HEK293 (cell line): ENCODE results near the gene MAP3K9.

Source experiments
- CTCF ChIA-PET: fragments of 350-600 bp; formaldehyde crosslinking; extraction: SDS; loops from one replicate; lab custom pipeline; 2021; ENCODE audit warnings: antibody characterized with exemption; lab: Yijun Ruan, JAX
- POLR2A ChIA-PET: fragments of 300-600 bp; formaldehyde crosslinking; extraction: SDS; loops from one replicate; lab custom pipeline; 2020; ENCODE audit warnings: antibody characterized with exemption, inconsistent platforms; lab: Yijun Ruan, JAX
- H3K27ac ChIP-seq: fragments of 200-500 bp; sonication (Bioruptor generic); 2 replicates; pipeline ENCODE4 v1.5.1; 2014; ENCODE audit warnings: low read depth, low read length, control low read depth, inconsistent platforms; ENCODE audit errors: extremely low read depth
- H3K36me3 ChIP-seq, 2 experiments: fragments of 200-500 bp in 1 of 2; sonication (Bioruptor generic) in 1 of 2; 1 replicate in 1 of 2; 2 replicates in 1 of 2; pipeline ENCODE4 v1.5.1; 2014 to 2017; ENCODE audit warnings: inconsistent platforms in 2 of 2, low read length in 2 of 2; ENCODE audit not compliant: control insufficient read depth in 2 of 2, insufficient read depth in 1 of 2
- H3K4me1 ChIP-seq: fragments of 200-500 bp; sonication (Bioruptor generic); 2 replicates; pipeline ENCODE4 v1.5.1; 2014; ENCODE audit warnings: mild to moderate bottlenecking, low read length, inconsistent platforms; ENCODE audit not compliant: control insufficient read depth, insufficient read depth
- H3K4me3 ChIP-seq: 2 replicates; pipeline ENCODE4 v1.5.1; 2011; ENCODE audit warnings: low read depth, mild to moderate bottlenecking, control low read depth, low read length, moderate library complexity
- H3K9me3 ChIP-seq: fragments of 200-500 bp; sonication (Bioruptor generic); 2 replicates; pipeline ENCODE4 v1.5.1; 2014; ENCODE audit warnings: low read depth, low read length, inconsistent platforms; ENCODE audit not compliant: control insufficient read depth, insufficient read depth
- FEZF1 ChIP-seq: fragments of 450-650 bp; formaldehyde crosslinking; IDR thresholded peaks from 2 replicates; pipeline ENCODE4 v1.5.1; 2016; ENCODE audit warnings: missing biosample characterization, missing genetic modification characterization
- HOXC10 ChIP-seq: sonication (generic); formaldehyde crosslinking; IDR thresholded peaks from 2 replicates; pipeline ENCODE4 v1.8.1; 2023; ENCODE audit warnings: mild to moderate bottlenecking, missing genetic modification reagents
- KLF9 ChIP-seq: fragments of 450-650 bp; formaldehyde crosslinking; IDR thresholded peaks from 2 replicates; pipeline ENCODE4 v1.5.1; 2016; ENCODE audit warnings: missing biosample characterization, missing genetic modification characterization, low read depth
- SALL2 ChIP-seq: fragments of 450-650 bp; formaldehyde crosslinking; IDR thresholded peaks from 2 replicates; pipeline ENCODE4 v1.5.0; 2017; ENCODE audit warnings: missing biosample characterization, mild to moderate bottlenecking, missing genetic modification characterization, borderline replicate concordance
- SP7 ChIP-seq: fragments of 450-650 bp; formaldehyde crosslinking; IDR thresholded peaks from 2 replicates; pipeline ENCODE4 v1.5.1; 2016; ENCODE audit warnings: missing biosample characterization, missing genetic modification characterization
- YY1 ChIP-seq: fragments of 450-650 bp; formaldehyde crosslinking; IDR thresholded peaks from 2 replicates; pipeline ENCODE4 v1.5.1; 2018; ENCODE audit warnings: missing biosample characterization, missing genetic modification characterization
- ZNF121 ChIP-seq: fragments of 450-650 bp; formaldehyde crosslinking; IDR thresholded peaks from 2 replicates; pipeline ENCODE4 v1.5.1; 2016; ENCODE audit warnings: missing biosample characterization, missing genetic modification characterization
- ZNF146 ChIP-seq: fragments of 450-650 bp; formaldehyde crosslinking; IDR thresholded peaks from 2 replicates; pipeline ENCODE4 v1.5.1; 2016; ENCODE audit warnings: missing biosample characterization, missing genetic modification characterization
- ZNF157 ChIP-seq: fragments of 450-650 bp; formaldehyde crosslinking; IDR thresholded peaks from 2 replicates; pipeline ENCODE4 v1.5.1; 2016; ENCODE audit warnings: missing biosample characterization, missing genetic modification characterization
- ZNF16 ChIP-seq: fragments of 450-650 bp; formaldehyde crosslinking; IDR thresholded peaks from 2 replicates; pipeline ENCODE4 v1.5.1; 2016; ENCODE audit warnings: low read depth, missing biosample characterization, missing genetic modification characterization
- ZNF184 ChIP-seq: fragments of 450-650 bp; IDR thresholded peaks from 2 replicates; pipeline ENCODE4 v1.5.1; 2018; ENCODE audit warnings: missing biosample characterization, mild to moderate bottlenecking, missing genetic modification characterization
- ZNF2 ChIP-seq: fragments of 450-650 bp; formaldehyde crosslinking; IDR thresholded peaks from 2 replicates; pipeline ENCODE4 v1.5.1; 2016; ENCODE audit warnings: missing biosample characterization, missing genetic modification characterization
- ZNF223 ChIP-seq: fragments of 450-650 bp; formaldehyde crosslinking; IDR thresholded peaks from 2 replicates; pipeline ENCODE4 v1.5.1; 2016; ENCODE audit warnings: missing biosample characterization, missing genetic modification characterization
- ZNF302 ChIP-seq: fragments of 450-650 bp; formaldehyde crosslinking; IDR thresholded peaks from 2 replicates; pipeline ENCODE4 v1.5.1; 2016; ENCODE audit warnings: missing biosample characterization, missing genetic modification characterization, low read depth
- ZNF354C ChIP-seq: fragments of 450-650 bp; formaldehyde crosslinking; IDR thresholded peaks from 2 replicates; pipeline ENCODE4 v1.5.1; 2016; ENCODE audit warnings: missing biosample characterization, missing genetic modification characterization, low read depth, borderline replicate concordance
- ZNF529 ChIP-seq: fragments of 450-650 bp; formaldehyde crosslinking; IDR thresholded peaks from 2 replicates; pipeline ENCODE4 v1.5.1; 2017; ENCODE audit warnings: missing genetic modification characterization, missing biosample characterization; ENCODE audit not compliant: insufficient replicate concordance
- ZNF560 ChIP-seq: fragments of 450-650 bp; formaldehyde crosslinking; IDR thresholded peaks from 2 replicates; pipeline ENCODE4 v1.5.1; 2017; ENCODE audit warnings: missing biosample characterization, missing genetic modification characterization, borderline replicate concordance
- ZNF561 ChIP-seq: fragments of 450-650 bp; IDR thresholded peaks from 2 replicates; pipeline ENCODE4 v1.5.1; 2018; ENCODE audit warnings: missing biosample characterization, missing genetic modification characterization, borderline replicate concordance
- ZNF610 ChIP-seq: fragments of 450-650 bp; formaldehyde crosslinking; IDR thresholded peaks from 2 replicates; pipeline ENCODE4 v1.5.1; 2016; ENCODE audit warnings: missing biosample characterization, missing genetic modification characterization, borderline replicate concordance
- ZNF664 ChIP-seq: fragments of 450-650 bp; formaldehyde crosslinking; IDR thresholded peaks from 2 replicates; pipeline ENCODE4 v1.5.1; 2016; ENCODE audit warnings: missing biosample characterization, missing genetic modification characterization
- ZNF777 ChIP-seq: fragments of 450-650 bp; formaldehyde crosslinking; IDR thresholded peaks from 2 replicates; pipeline ENCODE4 v1.5.1; 2017; ENCODE audit warnings: missing biosample characterization, missing genetic modification characterization, borderline replicate concordance
- ZNF837 ChIP-seq: fragments of 450-650 bp; formaldehyde crosslinking; IDR thresholded peaks from 2 replicates; pipeline ENCODE4 v1.5.1; 2016; ENCODE audit warnings: missing biosample characterization, missing genetic modification characterization
- TF ChIP-seq, protein P1 (sequence below): fragments of 450-650 bp; formaldehyde crosslinking; IDR thresholded peaks from 2 replicates; pipeline ENCODE4 v1.5.1; 2016; ENCODE audit warnings: missing biosample characterization, missing genetic modification characterization
- TF ChIP-seq, protein P2 (sequence below): fragments of 450-650 bp; IDR thresholded peaks from 2 replicates; pipeline ENCODE4 v1.5.1; 2018; ENCODE audit warnings: missing biosample characterization, mild to moderate bottlenecking, missing genetic modification characterization

Gene MAP3K9

DNA sequence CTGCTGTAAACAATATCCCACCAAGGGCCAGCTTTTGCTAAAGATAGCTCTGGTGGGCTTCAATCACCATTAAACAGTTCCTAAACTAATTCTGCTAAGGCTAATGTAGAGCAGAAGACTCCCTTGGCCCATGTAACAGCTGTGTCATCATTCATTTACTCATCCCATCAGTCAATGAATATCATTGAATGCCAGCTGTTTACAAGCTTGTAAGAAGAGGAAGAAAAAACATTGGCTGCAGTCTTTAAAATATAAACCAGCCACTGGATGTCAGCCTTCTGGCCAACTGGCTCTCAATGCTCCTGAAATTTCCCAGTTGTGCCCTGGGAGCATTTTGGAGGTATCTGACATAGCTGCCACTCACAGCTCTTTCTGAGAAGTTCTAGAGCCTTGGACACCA is 18.0 kb upstream of the MAP3K9 start:
- Histone ChIP-seq H3K4me3 (no peak overlapping the region), H3K27ac (no peak overlapping the region), H3K9me3 (no peaks in the 10 kb centered on the region), H3K4me1 (no peaks in the 10 kb centered on the region)
- POLR2A ChIA-PET = interaction anchor here (0.6 kb wide), 1 partner anchor 494 kb away, joined by 3 read pairs; no protein-coding TSS in a partner anchor
- TF ChIP-seq ZNF354C (tag by site-specific recombination) = no peak
- TF ChIP-seq ZNF121 (tag by site-specific recombination) = no peak
- no peak for TF ChIP-seq ZNF302 (tag by site-specific recombination)
- TF ChIP-seq FEZF1 = no peak
- TF ChIP-seq ZNF223 (tag by site-specific recombination) = no peak
- no peak for TF ChIP-seq KLF9 (tag by site-specific recombination)
- no peak for TF ChIP-seq ZNF560 (tag by site-specific recombination)
- TF ChIP-seq ZNF146 (tag by site-specific recombination) = no peak
- TF ChIP-seq HOXC10 (CRISPR knock-in tag) = no peak
- no peak for TF ChIP-seq ZNF837 (tag by site-specific recombination)
- no peak for TF ChIP-seq ZNF529
- TF ChIP-seq ZNF184 = no peak
- TF ChIP-seq ZNF777 (tag by site-specific recombination) = no peak
- TF ChIP-seq SALL2 (tag by site-specific recombination) = no peak
- no peak for TF ChIP-seq ZNF157
- no peak for TF ChIP-seq ZNF664
- no peak for TF ChIP-seq ZNF561 (tag by site-specific recombination)
- TF ChIP-seq, protein P1, sequence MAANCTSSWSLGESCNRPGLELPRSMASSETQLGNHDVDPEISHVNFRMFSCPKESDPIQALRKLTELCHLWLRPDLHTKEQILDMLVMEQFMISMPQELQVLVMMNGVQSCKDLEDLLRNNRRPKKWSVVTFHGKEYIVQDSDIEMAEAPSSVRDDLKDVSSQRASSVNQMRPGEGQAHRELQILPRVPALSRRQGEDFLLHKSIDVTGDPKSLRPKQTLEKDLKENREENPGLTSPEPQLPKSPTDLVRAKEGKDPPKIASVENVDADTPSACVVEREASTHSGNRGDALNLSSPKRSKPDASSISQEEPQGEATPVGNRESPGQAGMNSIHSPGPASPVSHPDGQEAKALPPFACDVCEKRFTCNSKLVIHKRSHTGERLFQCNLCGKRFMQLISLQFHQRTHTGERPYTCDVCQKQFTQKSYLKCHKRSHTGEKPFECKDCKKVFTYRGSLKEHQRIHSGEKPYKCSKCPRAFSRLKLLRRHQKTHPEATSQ = no peak
- TF ChIP-seq, all 188 proteins: peak for 0
- no peaks in the 10 kb centered on the region for H3K36me3 ChIP-seq
- CTCF ChIA-PET = interaction anchor here (0.5 to 3.7 kb wide), 2 partner anchors 9 to 274 kb away, joined by 3 to 24 read pairs; no protein-coding TSS in a partner anchor

DNA sequence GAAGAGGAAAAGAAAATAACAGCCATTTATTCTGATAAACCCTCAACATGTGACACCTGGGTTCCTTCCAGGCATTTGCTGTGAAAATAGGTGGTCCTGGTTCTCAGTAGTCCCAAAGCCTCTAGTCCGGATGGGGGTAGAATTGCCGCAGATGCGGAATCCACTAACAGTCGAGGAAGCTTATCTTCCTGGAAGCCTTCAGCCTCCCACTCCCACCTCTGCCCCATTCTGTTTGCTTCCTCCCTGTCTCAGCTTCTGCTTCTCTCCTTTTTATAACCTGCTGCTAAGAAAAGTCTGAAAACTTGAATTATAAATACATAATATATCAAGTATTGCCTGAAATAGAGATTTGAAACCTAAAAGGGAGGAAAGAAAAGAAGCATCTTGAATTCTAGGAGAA is 14.0 kb upstream of the MAP3K9 start:
- POLR2A ChIA-PET = interaction anchor here (0.6 to 2.2 kb wide), 2 partner anchors 14 to 66 kb away, joined by 8 to 17 read pairs; partner anchors contain the start of gene MAP3K9
- CTCF ChIA-PET = interaction anchor here (0.7 to 1.6 kb wide), 6 partner anchors 18 to 156 kb away, joined by 3 to 7 read pairs (median 3); no protein-coding TSS in a partner anchor
- Histone ChIP-seq H3K4me1 (no peaks in the 10 kb centered on the region), H3K36me3 (no peaks in the 10 kb centered on the region), H3K4me3 (no peak overlapping the region), H3K27ac (no peak overlapping the region), H3K9me3 (no peaks in the 10 kb centered on the region)
- TF ChIP-seq, protein P2, sequence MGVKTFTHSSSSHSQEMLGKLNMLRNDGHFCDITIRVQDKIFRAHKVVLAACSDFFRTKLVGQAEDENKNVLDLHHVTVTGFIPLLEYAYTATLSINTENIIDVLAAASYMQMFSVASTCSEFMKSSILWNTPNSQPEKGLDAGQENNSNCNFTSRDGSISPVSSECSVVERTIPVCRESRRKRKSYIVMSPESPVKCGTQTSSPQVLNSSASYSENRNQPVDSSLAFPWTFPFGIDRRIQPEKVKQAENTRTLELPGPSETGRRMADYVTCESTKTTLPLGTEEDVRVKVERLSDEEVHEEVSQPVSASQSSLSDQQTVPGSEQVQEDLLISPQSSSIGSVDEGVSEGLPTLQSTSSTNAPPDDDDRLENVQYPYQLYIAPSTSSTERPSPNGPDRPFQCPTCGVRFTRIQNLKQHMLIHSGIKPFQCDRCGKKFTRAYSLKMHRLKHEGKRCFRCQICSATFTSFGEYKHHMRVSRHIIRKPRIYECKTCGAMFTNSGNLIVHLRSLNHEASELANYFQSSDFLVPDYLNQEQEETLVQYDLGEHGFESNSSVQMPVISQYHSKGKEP (tag by site-specific recombination) = no peak
- TF ChIP-seq ZNF777 (tag by site-specific recombination) = no peak
- TF ChIP-seq ZNF610 (tag by site-specific recombination) = no peak
- no peak for TF ChIP-seq YY1
- TF ChIP-seq ZNF16 (tag by site-specific recombination) = no peak
- TF ChIP-seq ZNF2 = no peak
- no peak for TF ChIP-seq ZNF184
- no peak for TF ChIP-seq SP7
